Kidney (tissue), 14 donors: ENCODE measurements around the gene SMAD6. TPM values are rescaled to one million over a fixed set of nuclear protein-coding genes. Genes with fewer than 3 reads are reported as not detected.

Experiments
- DNase-seq, 5 donors: peaks; one replicate each; pipeline ENCODE4 v3.0.0-alpha.2; 2013 to 2020
- FAIRE-seq: peaks from 2 replicates; lab custom pipeline; 2012; peaks lifted over from hg19 to GRCh38; lab: Jason Lieb, UNC
- H3K27ac ChIP-seq, 2 donors: one replicate each; pipeline ENCODE4 v1.7.0; 2013; ENCODE audit warnings: low read depth in 2 of 2, low read length in 2 of 2, inconsistent platforms in 1 of 2
- H3K27me3 ChIP-seq: one replicate; pipeline ENCODE4 v1.7.1; 2013; ENCODE audit warnings: low read length, inconsistent platforms; ENCODE audit not compliant: control insufficient read depth, insufficient read depth
- H3K36me3 ChIP-seq, 3 donors: one replicate each; pipeline versions ENCODE4 v1.7.0 to v1.7.1; 2013; ENCODE audit warnings: low read length in 3 of 3, control low read depth in 1 of 3, inconsistent platforms in 1 of 3; ENCODE audit not compliant: insufficient read depth in 3 of 3, control insufficient read depth in 2 of 3
- H3K4me1 ChIP-seq, 3 donors: one replicate each; pipeline versions ENCODE4 v1.7.0 to v1.7.1; 2013; ENCODE audit warnings: low read length in 3 of 3, inconsistent platforms in 1 of 3, low read depth in 1 of 3; ENCODE audit not compliant: control insufficient read depth in 2 of 3, insufficient read depth in 2 of 3
- H3K4me3 ChIP-seq, 3 donors: one replicate each; pipeline versions ENCODE4 v1.7.0 to v1.8.1; 2013; ENCODE audit warnings: low read length in 3 of 3, control low read depth in 1 of 3, inconsistent platforms in 1 of 3
- H3K9ac ChIP-seq, 3 donors: one replicate each; pipeline versions ENCODE4 v1.7.0 to v1.7.1; 2013; ENCODE audit warnings: low read length in 3 of 3, control low read depth in 1 of 3, inconsistent platforms in 1 of 3
- H3K9me3 ChIP-seq, 3 donors: one replicate each; pipeline versions ENCODE4 v1.7.0 to v1.7.1; 2013; ENCODE audit warnings: low read length in 3 of 3, control low read depth in 1 of 3, inconsistent platforms in 1 of 3; ENCODE audit not compliant: control insufficient read depth in 2 of 3, insufficient read depth in 1 of 3
- intact Hi-C: fragments of 100-400 bp; cut with DNase I; formaldehyde crosslinking; loops from one replicate; pipeline ENCODE4 v1.11.1; 2022
- polyA plus RNA-seq: library from polyadenylated mRNA; stranded (reverse); fragments of 350-450 nt; fragmentation: Illumina TruSeq; extraction: RNeasy Lipid Tissue Mini Kit (QIAGEN cat#74804); gene quantifications from one replicate; pipeline ENCODE4 v1.2.3, GENCODE V29; 2014; ENCODE audit warnings: low read depth, low replicate concordance; ENCODE audit not compliant: insufficient read depth
- total RNA-seq: library from RNA; stranded (reverse); fragmentation: NEBNext Ultra II Directional; extraction: Animal tissue kit (Norgen Biotek cat#: 25700); gene quantifications from one replicate; pipeline ENCODE4 v1.2.1, GENCODE V29; 2021
- TF ChIP-seq, protein P1 (sequence below): IDR thresholded peaks from 3 replicates; pipeline ENCODE4 v1.5.1; 2012; ENCODE audit warnings: mild to moderate bottlenecking, moderate library complexity, borderline replicate concordance; ENCODE audit not compliant: insufficient read depth; ENCODE audit errors: extremely low read depth
- donor health status: control.
- donor health status: control.
- donor health status: control.
- donor health status: control.
- donor health status: control.
- donor health status: DM: yes; HTN: yes; CAD: no.
- donor health status: Normal renal cell carcinoma (clear cell type).

SMAD6 gene
- total and polyA plus RNA-seq, 2 donors from 2014 or later, result 15.4 to 23.0 TPM

DNA sequence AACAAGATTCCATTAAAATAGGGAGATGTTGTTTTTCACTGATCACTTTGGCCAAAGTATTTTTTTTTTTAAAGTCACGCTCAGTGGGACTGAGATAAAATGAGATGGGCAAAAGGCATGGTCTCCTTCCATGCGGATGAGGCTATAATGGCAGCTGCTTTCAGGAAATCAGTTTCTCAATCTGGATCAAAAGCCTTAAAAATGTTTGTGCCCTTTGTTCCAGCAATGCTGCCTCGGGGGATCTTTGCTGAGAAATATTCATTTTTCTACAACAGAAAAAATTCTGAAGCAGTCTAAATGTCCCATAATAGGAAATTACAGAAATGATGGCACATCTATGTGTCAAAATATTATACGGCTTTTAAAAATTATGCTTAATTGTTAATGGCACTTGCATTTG, 97.2 kb downstream of the SMAD6 start:
- intact Hi-C loops, result loop anchor here (10.0 kb wide), 1 partner anchor 46 kb away; no protein-coding TSS in a partner anchor
- no peak overlapping the region for H3K4me3 ChIP-seq
- H3K9me3 ChIP-seq, result no peaks in the 10 kb centered on the region
- peaks cover 5 to 12% (median 9%) of the 10 kb centered on the region in 3 donors for H3K4me1 ChIP-seq
- TF ChIP-seq, protein P1, sequence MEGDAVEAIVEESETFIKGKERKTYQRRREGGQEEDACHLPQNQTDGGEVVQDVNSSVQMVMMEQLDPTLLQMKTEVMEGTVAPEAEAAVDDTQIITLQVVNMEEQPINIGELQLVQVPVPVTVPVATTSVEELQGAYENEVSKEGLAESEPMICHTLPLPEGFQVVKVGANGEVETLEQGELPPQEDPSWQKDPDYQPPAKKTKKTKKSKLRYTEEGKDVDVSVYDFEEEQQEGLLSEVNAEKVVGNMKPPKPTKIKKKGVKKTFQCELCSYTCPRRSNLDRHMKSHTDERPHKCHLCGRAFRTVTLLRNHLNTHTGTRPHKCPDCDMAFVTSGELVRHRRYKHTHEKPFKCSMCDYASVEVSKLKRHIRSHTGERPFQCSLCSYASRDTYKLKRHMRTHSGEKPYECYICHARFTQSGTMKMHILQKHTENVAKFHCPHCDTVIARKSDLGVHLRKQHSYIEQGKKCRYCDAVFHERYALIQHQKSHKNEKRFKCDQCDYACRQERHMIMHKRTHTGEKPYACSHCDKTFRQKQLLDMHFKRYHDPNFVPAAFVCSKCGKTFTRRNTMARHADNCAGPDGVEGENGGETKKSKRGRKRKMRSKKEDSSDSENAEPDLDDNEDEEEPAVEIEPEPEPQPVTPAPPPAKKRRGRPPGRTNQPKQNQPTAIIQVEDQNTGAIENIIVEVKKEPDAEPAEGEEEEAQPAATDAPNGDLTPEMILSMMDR, result no peak
- no peaks in the 10 kb centered on the region for H3K36me3 ChIP-seq
- DNase-seq (no peak), FAIRE-seq (no peak)
- no peak overlapping the region for H3K27ac ChIP-seq
- H3K27me3 ChIP-seq, result no peaks in the 10 kb centered on the region
- no peak overlapping the region for H3K9ac ChIP-seq

DNA sequence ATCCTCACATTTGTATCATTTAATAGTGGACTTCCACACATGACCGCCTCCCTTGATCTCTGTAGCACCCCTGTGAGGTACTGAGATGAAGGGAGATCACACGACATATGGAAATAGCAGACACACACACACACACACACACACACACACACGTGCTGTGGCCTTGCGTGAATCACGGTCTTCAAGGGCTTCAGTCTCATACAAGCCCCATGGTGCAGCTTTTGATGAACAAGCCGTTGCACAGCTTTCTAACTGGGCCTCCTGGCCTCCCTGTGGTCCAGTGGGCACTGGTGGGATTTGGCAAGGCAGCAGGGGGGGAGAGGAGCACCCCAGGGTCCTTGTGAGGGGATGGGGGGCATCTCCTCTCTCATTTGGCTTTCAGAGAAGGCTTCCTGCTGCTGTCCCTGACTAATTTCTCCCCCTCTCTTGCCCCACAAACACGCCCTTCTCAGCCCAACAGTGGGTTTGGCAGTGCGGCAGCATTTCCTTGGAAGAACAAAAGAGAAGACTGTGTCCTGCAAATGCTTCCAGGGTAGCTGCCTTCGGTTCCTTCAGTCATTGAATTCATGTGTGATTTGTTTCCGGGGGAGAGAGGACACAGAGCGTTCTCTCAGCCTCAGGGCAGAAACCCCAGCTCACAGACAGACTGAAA, 98.7 kb downstream of the SMAD6 start:
- H3K4me3 ChIP-seq, result no peak overlapping the region
- H3K4me1 ChIP-seq, result peaks cover 5 to 12% (median 9%) of the 10 kb centered on the region in 3 donors
- TF ChIP-seq, protein P1, result no peak
- no peak overlapping the region for H3K27ac ChIP-seq
- H3K9ac ChIP-seq, result no peak overlapping the region
- DNase-seq, result no peak
- H3K36me3 ChIP-seq, result no peaks in the 10 kb centered on the region
- H3K27me3 ChIP-seq, result no peaks in the 10 kb centered on the region
- no peak for FAIRE-seq
- no peaks in the 10 kb centered on the region for H3K9me3 ChIP-seq
- intact Hi-C loops, result no loop called here

DNA sequence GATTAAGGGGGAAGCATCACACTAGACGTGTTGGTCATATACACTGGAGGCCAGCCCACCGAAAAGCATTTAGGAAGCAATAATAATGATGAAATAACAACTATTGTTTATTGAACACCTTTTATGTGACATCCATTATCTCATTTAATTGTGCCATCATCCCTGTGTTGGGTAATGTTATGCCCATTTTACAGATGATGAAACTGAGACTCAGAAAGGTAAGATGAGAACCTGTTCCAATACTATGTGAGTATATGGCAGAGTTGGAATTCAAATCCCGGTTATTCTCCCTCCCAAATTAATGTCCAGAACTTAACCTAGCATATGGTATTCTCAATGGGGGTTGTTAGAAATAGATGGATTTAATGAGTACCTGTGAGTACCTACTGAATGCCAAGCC, 99.2 kb downstream of the SMAD6 start:
- Histone ChIP-seq H3K27me3 (no peaks in the 10 kb centered on the region), H3K9ac (no peak overlapping the region), H3K4me1 (peaks cover 5 to 12% (median 9%) of the 10 kb centered on the region in 3 donors), H3K27ac (no peak overlapping the region), H3K4me3 (no peak overlapping the region), H3K9me3 (no peaks in the 10 kb centered on the region), H3K36me3 (no peaks in the 10 kb centered on the region)
- no peak for FAIRE-seq
- intact Hi-C loops, result no loop called here
- no peak for DNase-seq
- TF ChIP-seq, protein P1, result no peak
